HG03354 (cell line): ENCODE results near the gene SLC16A10.

Source experiments
- ATAC-seq: cut with Tn5 transposase; IDR thresholded peaks from one replicate; pipeline ENCODE4 v1.9.1; 2021; ENCODE audit warnings: mild to moderate bottlenecking; ENCODE audit not compliant: unreplicated experiment, poor library complexity, severe bottlenecking

Gene SLC16A10

DNA sequence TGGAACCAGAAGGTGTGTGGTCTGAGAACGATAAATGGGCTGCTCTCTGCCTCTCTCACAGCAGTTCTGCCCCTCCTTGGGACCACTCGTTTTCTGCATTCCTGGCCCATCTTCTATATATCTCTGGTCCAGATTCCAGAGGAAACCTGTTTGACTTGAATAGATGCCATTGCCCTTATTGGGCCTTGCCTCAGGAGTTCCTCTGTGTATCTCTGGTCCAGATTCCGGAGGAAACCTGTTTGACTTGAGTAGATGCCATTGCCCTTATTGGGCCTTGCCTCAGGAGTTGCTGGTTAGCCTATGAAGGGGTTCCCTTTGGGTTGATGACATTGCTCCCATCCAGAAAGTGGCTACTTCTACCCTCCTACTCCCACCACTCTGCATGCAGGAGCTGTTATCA is 189.4 kb downstream of the SLC16A10 start:
- ATAC-seq, result no peak

DNA sequence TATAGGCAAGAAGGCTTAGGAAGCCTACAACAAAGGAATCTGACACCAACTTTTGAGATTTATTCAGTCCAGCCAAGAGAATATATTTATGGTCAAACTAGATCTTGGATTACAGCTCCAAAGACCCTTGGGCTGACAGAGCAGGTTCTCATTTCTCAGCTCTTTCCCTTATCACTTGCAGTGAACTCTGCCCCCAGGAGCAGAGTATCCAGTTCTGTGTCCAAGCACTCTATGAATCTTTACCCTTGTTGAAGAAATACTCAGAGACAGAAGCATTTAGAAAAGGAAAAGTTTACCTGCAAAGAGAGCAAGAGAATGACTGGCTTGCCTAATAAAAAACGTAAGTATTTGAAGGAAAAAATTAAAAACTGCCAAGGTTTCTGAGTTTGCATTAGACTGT is 190.5 kb downstream of the SLC16A10 start:
- ATAC-seq, result no peak

DNA sequence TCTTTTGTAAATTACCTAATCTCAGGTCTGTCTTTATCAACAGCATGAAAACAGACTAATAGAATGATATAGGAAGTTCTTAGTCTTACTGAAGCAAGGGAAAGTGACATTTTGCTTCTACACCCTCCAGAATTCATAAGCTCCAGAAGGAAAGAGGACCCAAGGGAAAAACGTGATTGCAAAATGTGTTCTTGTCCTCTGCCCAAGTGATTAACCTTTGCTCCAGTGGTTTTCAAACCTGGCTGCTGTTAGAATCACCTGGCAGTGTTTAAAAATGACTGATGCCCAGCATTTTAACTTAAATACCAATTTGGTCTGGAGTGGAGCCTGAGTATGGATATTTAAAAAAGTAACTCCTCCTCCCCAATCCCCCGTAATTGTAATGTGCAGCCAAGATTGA is 191.4 kb downstream of the SLC16A10 start:
- no peak for ATAC-seq

DNA sequence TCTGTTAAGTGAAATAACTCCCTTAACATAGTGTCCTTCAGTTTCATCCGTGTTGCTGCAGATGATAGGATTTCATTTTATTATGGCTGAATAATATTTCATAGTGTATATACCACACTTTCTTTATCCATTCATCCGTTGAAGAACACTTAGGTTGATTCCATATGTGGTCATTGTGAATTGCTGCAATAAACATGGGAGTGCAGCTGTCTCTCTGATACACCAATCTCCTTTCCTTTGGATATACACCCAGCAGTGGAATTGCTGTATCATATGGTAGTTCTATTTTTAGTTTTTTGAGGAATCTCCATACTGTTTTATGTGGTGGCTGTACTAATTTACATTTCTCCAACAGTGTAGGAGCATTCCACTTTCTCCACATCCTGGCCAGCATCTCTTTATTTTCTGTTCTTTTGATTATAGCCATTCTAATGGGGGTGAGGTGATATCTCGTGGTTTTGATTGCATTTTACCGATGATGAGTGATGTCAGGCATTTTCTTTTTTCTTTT is 193.2 kb downstream of the SLC16A10 start:
- no peak for ATAC-seq
